GM13976 (cell line): ENCODE data around the gene PSTK.

Experiments used
- DNase-seq: peaks from one replicate; pipeline ENCODE4 v3.0.0; 2012; ENCODE audit warnings: low spot score
- in situ Hi-C: fragments of 300-500 bp; cut with MboI; formaldehyde crosslinking; loops from one replicate; pipeline ENCODE4 v1.12.0; 2022; ENCODE audit warnings: low sequenced_read_pairs, mixed read lengths, inconsistent platforms; ENCODE audit not compliant: unreplicated experiment
- TF ChIP-seq, protein P1 (sequence below): IDR thresholded peaks from 2 replicates; pipeline ENCODE4 v1.5.1; 2012; ENCODE audit warnings: borderline replicate concordance, mild to moderate bottlenecking; ENCODE audit not compliant: insufficient read depth; ENCODE audit errors: extremely low read depth, missing control alignments, control extremely low read depth

PSTK gene, protein sequence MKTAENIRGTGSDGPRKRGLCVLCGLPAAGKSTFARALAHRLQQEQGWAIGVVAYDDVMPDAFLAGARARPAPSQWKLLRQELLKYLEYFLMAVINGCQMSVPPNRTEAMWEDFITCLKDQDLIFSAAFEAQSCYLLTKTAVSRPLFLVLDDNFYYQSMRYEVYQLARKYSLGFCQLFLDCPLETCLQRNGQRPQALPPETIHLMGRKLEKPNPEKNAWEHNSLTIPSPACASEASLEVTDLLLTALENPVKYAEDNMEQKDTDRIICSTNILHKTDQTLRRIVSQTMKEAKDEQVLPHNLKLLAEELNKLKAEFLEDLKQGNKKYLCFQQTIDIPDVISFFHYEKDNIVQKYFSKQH

DNA sequence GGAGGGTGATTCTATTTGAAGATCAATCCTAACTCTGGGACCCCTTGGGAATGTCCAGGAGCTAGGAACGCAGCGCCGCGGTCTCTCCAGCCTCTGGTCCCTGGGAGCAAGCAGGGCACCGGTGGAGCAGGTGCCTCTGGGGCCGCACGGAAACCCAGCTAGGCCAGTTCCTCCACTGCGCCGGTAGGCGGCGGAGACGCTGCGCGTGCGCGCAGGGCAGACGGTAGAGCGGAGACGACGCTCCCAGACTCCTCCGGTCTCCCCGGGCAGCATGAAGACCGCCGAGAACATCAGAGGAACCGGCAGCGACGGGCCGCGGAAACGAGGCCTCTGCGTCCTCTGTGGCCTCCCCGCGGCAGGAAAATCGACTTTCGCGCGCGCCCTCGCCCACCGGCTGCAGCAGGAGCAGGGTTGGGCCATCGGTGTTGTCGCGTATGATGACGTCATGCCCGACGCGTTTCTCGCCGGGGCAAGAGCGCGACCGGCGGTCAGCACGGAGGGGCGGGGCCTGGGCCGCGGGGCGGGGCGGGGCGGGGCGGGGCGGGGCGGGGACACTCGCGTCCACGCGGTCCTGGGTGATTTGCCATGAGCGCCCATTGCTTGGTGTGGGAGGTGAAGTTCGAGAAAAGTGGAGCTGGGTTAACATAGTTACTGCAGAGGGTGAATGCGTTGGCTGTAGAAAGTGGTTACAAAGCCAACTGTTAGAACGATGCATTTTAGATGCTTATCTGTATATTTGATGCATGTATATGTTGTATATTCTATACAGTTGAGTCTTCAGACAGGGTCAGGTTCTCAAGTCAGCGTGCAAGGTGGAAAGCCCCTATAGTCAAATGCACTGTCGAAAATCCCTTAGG lies at the start of gene PSTK:
TSS of gene PSTK (plus strand) at position 193 of the 857 bp plus-strand sequence. CDS start at position 272, 79 bp downstream.
- in situ Hi-C loops = no loop called here
- TF ChIP-seq, protein P1, sequence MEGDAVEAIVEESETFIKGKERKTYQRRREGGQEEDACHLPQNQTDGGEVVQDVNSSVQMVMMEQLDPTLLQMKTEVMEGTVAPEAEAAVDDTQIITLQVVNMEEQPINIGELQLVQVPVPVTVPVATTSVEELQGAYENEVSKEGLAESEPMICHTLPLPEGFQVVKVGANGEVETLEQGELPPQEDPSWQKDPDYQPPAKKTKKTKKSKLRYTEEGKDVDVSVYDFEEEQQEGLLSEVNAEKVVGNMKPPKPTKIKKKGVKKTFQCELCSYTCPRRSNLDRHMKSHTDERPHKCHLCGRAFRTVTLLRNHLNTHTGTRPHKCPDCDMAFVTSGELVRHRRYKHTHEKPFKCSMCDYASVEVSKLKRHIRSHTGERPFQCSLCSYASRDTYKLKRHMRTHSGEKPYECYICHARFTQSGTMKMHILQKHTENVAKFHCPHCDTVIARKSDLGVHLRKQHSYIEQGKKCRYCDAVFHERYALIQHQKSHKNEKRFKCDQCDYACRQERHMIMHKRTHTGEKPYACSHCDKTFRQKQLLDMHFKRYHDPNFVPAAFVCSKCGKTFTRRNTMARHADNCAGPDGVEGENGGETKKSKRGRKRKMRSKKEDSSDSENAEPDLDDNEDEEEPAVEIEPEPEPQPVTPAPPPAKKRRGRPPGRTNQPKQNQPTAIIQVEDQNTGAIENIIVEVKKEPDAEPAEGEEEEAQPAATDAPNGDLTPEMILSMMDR = peak; percentile 93
- peak; percentile 98 for DNase-seq

DNA sequence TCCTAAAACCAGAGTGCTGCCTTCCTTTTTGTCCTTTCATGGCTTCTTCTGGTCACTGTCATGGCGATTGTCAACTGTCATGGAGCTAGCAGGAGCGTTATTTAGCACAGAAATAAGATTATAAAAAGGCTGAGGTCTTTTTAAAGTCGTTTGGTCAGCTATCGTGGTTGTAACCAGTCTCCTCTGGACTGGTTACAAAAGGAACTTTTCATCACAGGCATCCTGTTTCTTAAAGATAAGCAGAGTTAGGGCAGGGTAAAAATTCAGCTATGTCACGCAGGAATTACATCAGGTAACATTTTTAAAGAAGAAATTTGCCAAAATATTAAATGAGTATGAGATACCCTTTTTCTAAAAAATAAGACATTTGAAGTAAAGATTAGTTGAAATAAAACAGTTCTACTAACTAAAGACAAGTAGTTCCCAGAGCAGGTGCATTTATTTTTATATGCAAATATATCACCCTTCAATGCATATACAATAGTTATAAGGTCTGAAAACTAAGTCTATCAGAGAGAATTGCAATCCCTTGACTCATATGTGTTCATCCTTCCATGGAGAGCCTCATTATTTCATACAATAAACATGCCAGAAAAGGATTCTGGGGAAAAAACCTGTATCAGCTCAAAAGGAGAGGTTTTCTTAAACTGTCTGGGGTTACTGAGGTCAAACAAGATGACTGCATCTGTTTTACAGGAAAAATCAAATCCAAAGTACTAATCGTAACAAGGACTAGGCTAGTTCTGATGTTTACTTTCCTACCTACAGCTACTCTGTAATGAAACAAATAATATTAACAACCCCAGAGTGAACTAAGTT lies 48.9 kb upstream of the PSTK start:
- no peak for DNase-seq
- TF ChIP-seq, protein P1 = no peak
- in situ Hi-C loops = no loop called here

DNA sequence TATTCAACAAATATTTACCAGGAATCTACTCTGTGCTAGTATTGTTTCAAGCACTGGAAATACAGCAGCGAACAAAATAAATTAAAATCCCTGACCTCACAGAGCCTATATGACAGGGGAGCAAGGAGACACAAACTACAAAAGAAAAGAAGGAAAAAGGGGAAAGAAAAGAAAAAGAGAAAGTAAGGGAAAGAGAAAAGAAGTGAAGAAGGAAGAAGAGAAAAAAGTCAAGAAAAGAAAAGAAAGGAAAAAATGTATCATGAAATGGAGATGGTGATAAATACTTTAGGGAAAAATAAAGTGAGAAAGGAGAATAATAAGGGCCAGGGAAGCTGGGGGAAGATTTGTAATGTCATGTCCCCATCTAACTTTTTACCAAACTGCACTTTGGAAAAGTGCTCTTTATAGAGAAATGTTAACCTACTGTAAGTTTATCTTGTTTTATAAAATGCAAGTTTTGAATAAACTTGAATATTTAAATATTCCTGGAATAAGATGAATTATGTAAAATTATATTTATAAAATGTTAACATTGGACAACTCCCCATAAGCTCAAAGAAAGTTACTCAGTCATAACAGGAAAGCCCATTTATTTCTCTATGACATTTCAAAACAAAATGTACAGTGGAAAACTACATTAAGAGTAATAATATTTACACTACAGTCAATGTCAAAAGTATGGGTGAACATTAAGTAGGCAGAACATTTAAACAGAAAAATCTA lies 40.9 kb upstream of the PSTK start:
- in situ Hi-C loops = no loop called here
- TF ChIP-seq, protein P1 = no peak
- no peak for DNase-seq

DNA sequence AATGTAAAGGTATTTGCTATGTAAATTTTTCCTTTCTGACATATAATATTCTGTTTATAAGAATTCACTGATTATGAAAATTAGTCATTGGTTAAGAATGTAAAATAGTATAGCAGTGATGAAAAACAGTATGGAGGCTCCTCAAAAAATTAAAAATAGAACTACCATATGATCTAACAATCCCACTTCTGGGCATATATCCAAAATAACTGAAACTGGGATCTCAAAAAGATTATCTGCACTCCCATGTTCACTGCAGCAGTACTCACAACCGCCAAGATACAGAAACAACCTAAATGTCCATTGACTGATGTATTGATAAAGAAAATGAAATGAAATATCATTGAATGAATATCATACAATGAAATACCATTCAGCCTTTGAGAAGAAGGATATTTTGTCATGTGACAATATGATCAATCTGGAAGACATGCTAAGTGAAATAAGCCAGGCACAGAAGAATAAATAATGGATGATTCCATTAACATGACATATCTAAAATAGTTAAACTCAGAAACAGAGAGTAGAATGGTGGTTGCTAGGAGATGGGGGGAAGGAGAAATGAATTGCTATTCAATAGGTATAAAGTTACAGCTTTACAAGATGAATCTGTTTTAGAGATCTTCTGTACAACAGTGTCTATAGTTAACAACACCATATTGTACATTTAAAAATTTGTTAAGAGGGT lies 40.2 kb upstream of the PSTK start:
- DNase-seq = no peak
- in situ Hi-C loops = no loop called here
- TF ChIP-seq, protein P1 = no peak

DNA sequence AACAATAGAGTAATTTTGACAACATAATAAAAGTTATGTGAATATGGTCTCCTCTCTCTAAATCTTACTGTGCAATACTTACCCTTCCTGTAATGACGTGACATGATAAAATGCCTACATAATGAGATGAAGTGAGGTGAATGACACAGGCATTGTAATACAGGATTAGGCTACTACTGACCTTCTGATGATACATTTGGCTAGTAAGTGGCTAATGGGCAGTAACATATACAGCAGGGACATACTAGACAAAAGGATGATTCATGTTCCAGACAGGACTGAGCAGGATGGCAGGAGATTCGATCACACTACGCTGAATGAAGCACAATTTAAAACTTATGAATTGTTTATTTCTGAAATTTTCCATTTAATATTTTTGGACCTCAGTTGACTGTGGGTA lies 30.9 kb upstream of the PSTK start:
- no peak for DNase-seq
- TF ChIP-seq, protein P1 = no peak
- in situ Hi-C loops = no loop called here
